SK-N-SH treated with all-trans-retinoic acid at 6 μM for 48 hours (cell line): ENCODE data around the gene PRR29.
A peak's percentile ranks its signal among the peaks of the same experiment; 100 is the strongest.

Experiments
- ATAC-seq: fragments of 200-7000 bp; cut with Tn5 transposase; 3 replicates; pipeline ENCODE4 v1.9.1; 2020; ENCODE audit warnings: mild to moderate bottlenecking, moderate library complexity
- ARNTL ChIP-seq: fragments of 450-650 bp; formaldehyde crosslinking; IDR thresholded peaks from 2 replicates; pipeline ENCODE4 v1.5.0; 2020; ENCODE audit warnings: low read depth, mild to moderate bottlenecking, moderate library complexity, borderline replicate concordance
- BACH2 ChIP-seq: fragments of 250-450 bp; sonication (Bioruptor Pico); IDR thresholded peaks from 2 replicates; pipeline ENCODE4 v1.9.0; 2021; ENCODE audit warnings: mild to moderate bottlenecking, borderline replicate concordance
- CREB5 ChIP-seq: fragments of 250-450 bp; sonication (Bioruptor Pico); IDR thresholded peaks from 2 replicates; pipeline ENCODE4 v1.5.1; 2020; ENCODE audit warnings: low read depth, mild to moderate bottlenecking, moderate library complexity
- CSDC2 ChIP-seq: fragments of 250-450 bp; sonication (Bioruptor Pico); IDR thresholded peaks from 2 replicates; pipeline ENCODE4 v1.5.0; 2020; ENCODE audit warnings: mild to moderate bottlenecking, moderate library complexity
- CSRNP3 ChIP-seq: fragments of 250-450 bp; sonication (Bioruptor Pico); IDR thresholded peaks from 2 replicates; pipeline ENCODE4 v1.5.1; 2021; ENCODE audit warnings: mild to moderate bottlenecking, moderate library complexity
- ESRRG ChIP-seq: fragments of 250-450 bp; sonication (Bioruptor Pico); IDR thresholded peaks from 2 replicates; pipeline ENCODE4 v1.6.1; 2021; ENCODE audit warnings: mild to moderate bottlenecking
- GLIS3 ChIP-seq: fragments of 250-450 bp; sonication (Bioruptor Pico); IDR thresholded peaks from 2 replicates; pipeline ENCODE4 v1.5.0; 2020; ENCODE audit warnings: mild to moderate bottlenecking, moderate library complexity
- ISL1 ChIP-seq: fragments of 250-450 bp; sonication (Bioruptor Pico); IDR thresholded peaks from 2 replicates; pipeline ENCODE4 v2.1.2; 2022; ENCODE audit warnings: mild to moderate bottlenecking, moderate library complexity
- OSR1 ChIP-seq: fragments of 250-450 bp; sonication (Bioruptor Pico); IDR thresholded peaks from 2 replicates; pipeline ENCODE4 v1.8.0; 2022; ENCODE audit warnings: moderate library complexity, mild to moderate bottlenecking, inconsistent platforms
- PATZ1 ChIP-seq: fragments of 250-450 bp; sonication (Bioruptor Pico); IDR thresholded peaks from 2 replicates; pipeline ENCODE4 v1.8.0; 2020; ENCODE audit warnings: mild to moderate bottlenecking, moderate library complexity, borderline replicate concordance
- PPARA ChIP-seq: fragments of 250-450 bp; sonication (Bioruptor Pico); IDR thresholded peaks from 2 replicates; pipeline ENCODE4 v1.5.0; 2020; ENCODE audit warnings: mild to moderate bottlenecking, borderline replicate concordance
- RARB ChIP-seq: fragments of 250-450 bp; sonication (Bioruptor Pico); IDR thresholded peaks from 2 replicates; pipeline ENCODE4 v1.8.0; 2021; ENCODE audit warnings: mild to moderate bottlenecking, moderate library complexity
- SNAI2 ChIP-seq: fragments of 250-450 bp; sonication (Bioruptor Pico); IDR thresholded peaks from 2 replicates; pipeline ENCODE4 v1.5.0; 2020; ENCODE audit warnings: mild to moderate bottlenecking, moderate library complexity
- TCF4 ChIP-seq: fragments of 250-450 bp; sonication (Bioruptor Pico); IDR thresholded peaks from 2 replicates; pipeline ENCODE4 v1.8.0; 2021; ENCODE audit warnings: mild to moderate bottlenecking, moderate library complexity, borderline replicate concordance
- TOX ChIP-seq: fragments of 250-450 bp; sonication (Bioruptor Pico); IDR thresholded peaks from 2 replicates; pipeline ENCODE4 v1.8.0; 2021; ENCODE audit warnings: mild to moderate bottlenecking, moderate library complexity, borderline replicate concordance
- TSHZ2 ChIP-seq: fragments of 250-450 bp; sonication (Bioruptor Pico); IDR thresholded peaks from 2 replicates; pipeline ENCODE4 v1.5.0; 2020; ENCODE audit warnings: mild to moderate bottlenecking, moderate library complexity
- ZC3H10 ChIP-seq: fragments of 250-450 bp; sonication (Bioruptor Pico); IDR thresholded peaks from 2 replicates; pipeline ENCODE4 v1.5.1; 2021; ENCODE audit warnings: mild to moderate bottlenecking, moderate library complexity
- ZFP30 ChIP-seq: fragments of 450-650 bp; formaldehyde crosslinking; IDR thresholded peaks from 2 replicates; pipeline ENCODE4 v1.5.0; 2022; ENCODE audit warnings: mild to moderate bottlenecking, moderate library complexity
- ZNF565 ChIP-seq: fragments of 450-650 bp; formaldehyde crosslinking; conservative IDR thresholded peaks from 2 replicates; pipeline ENCODE4 v1.5.0; 2020; ENCODE audit warnings: low read depth, mild to moderate bottlenecking, moderate library complexity
- ZNF70 ChIP-seq: fragments of 450-650 bp; formaldehyde crosslinking; IDR thresholded peaks from 2 replicates; pipeline ENCODE4 v1.5.0; 2020; ENCODE audit warnings: mild to moderate bottlenecking, moderate library complexity
- ZNF8 ChIP-seq: fragments of 450-650 bp; formaldehyde crosslinking; IDR thresholded peaks from 2 replicates; pipeline ENCODE4 v1.5.0; 2020; ENCODE audit warnings: mild to moderate bottlenecking, moderate library complexity
- TF ChIP-seq, protein P1 (sequence below): fragments of 250-450 bp; sonication (Bioruptor Pico); IDR thresholded peaks from 2 replicates; pipeline ENCODE4 v1.8.0; 2021; ENCODE audit warnings: low read depth, mild to moderate bottlenecking, moderate library complexity, borderline replicate concordance

PRR29 gene

DNA sequence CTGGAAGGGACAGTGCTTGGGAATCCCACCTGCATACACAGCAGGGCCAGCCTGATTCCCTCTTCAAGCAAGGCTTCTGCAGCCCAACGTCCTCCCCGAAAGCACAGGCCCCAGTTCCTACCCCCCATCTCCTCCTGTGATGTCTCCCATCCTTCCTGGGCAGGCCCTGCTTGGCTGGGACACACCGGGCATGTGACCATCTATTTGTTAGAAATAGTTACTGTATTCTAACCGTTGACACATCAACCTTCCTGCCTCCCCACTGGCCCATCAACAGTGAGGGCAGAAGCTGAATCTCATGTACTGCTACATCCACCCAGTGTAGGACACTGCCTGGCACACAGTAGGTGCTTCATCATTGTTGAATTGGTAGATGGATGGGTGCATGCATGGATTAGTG, 10.7 kb downstream of the PRR29 start:
- TF ChIP-seq PPARA (CRISPR knock-in tag), result no peak
- no peak for TF ChIP-seq GLIS3 (CRISPR knock-in tag)
- no peak for TF ChIP-seq ISL1 (CRISPR knock-in tag)
- no peak for TF ChIP-seq TOX
- no peak for TF ChIP-seq ARNTL (CRISPR knock-in tag)
- TF ChIP-seq ZNF565 (CRISPR knock-in tag), result no peak
- TF ChIP-seq OSR1 (CRISPR knock-in tag), result no peak
- TF ChIP-seq ZNF8 (CRISPR knock-in tag), result no peak
- no peak for TF ChIP-seq PATZ1
- no peak for TF ChIP-seq RARB (CRISPR knock-in tag)
- no peak for TF ChIP-seq ZNF70 (CRISPR knock-in tag)
- no peak for TF ChIP-seq CREB5 (CRISPR knock-in tag)
- TF ChIP-seq TCF4, result no peak
- no peak for TF ChIP-seq ZC3H10 (CRISPR knock-in tag)
- no peak for ATAC-seq

GRCh38 chr17:64009571-64010402, 11.6 kb downstream of the PRR29 start:
- ATAC-seq, result peak; percentile 14
- no peak for TF ChIP-seq CREB5 (CRISPR knock-in tag)
- no peak for TF ChIP-seq CSRNP3 (CRISPR knock-in tag)
- no peak for TF ChIP-seq PATZ1
- no peak for TF ChIP-seq RARB (CRISPR knock-in tag)
- no peak for TF ChIP-seq SNAI2 (CRISPR knock-in tag)
- TF ChIP-seq ARNTL (CRISPR knock-in tag), result no peak
- no peak for TF ChIP-seq OSR1 (CRISPR knock-in tag)
- TF ChIP-seq ZNF70 (CRISPR knock-in tag), result no peak
- TF ChIP-seq TOX, result no peak

DNA sequence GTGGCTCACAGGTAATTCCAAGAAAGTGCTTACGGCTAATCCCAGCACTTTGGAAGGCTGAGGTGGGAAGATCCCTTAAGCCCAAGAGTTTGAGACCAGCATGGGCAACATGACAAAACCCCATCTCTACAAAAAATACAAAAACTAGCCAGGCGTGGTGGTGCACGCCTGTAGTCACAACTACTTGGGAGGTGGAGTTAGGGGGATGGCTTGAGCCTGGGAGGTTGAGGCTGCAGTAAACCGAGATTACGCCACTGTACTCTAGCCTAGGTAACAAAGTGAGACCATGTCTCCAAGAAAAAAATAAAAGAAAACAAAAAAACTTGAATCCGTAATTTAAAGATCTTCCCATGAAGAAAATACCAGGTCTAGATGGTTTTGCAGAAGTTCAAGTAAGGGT, 17.3 kb downstream of the PRR29 start:
- ATAC-seq, result no peak
- TF ChIP-seq TOX (no peak), ZFP30 (CRISPR knock-in tag) (no peak), PPARA (CRISPR knock-in tag) (no peak), ISL1 (CRISPR knock-in tag) (no peak), ZC3H10 (CRISPR knock-in tag) (no peak), ZNF8 (CRISPR knock-in tag) (no peak), OSR1 (CRISPR knock-in tag) (no peak), ARNTL (CRISPR knock-in tag) (no peak), CSRNP3 (CRISPR knock-in tag) (no peak), GLIS3 (CRISPR knock-in tag) (no peak), BACH2 (CRISPR knock-in tag) (no peak), ESRRG (CRISPR knock-in tag) (no peak), RARB (CRISPR knock-in tag) (no peak), ZNF70 (CRISPR knock-in tag) (no peak), CSDC2 (CRISPR knock-in tag) (no peak), TSHZ2 (no peak)
- TF ChIP-seq, protein P1, sequence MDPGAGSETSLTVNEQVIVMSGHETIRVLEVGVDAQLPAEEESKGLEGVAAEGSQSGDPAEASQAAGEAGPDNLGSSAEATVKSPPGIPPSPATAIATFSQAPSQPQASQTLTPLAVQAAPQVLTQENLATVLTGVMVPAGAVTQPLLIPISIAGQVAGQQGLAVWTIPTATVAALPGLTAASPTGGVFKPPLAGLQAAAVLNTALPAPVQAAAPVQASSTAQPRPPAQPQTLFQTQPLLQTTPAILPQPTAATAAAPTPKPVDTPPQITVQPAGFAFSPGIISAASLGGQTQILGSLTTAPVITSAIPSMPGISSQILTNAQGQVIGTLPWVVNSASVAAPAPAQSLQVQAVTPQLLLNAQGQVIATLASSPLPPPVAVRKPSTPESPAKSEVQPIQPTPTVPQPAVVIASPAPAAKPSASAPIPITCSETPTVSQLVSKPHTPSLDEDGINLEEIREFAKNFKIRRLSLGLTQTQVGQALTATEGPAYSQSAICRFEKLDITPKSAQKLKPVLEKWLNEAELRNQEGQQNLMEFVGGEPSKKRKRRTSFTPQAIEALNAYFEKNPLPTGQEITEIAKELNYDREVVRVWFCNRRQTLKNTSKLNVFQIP (CRISPR knock-in tag), result no peak
